ENCODE results near the gene ATL1. TPM values are rescaled to one million over a fixed set of nuclear protein-coding genes. Genes with fewer than 3 reads are reported as not detected.

The ATL1 gene
- total RNA-seq, 1 experiment from 2014 or later, result 1.5 TPM

DNA sequence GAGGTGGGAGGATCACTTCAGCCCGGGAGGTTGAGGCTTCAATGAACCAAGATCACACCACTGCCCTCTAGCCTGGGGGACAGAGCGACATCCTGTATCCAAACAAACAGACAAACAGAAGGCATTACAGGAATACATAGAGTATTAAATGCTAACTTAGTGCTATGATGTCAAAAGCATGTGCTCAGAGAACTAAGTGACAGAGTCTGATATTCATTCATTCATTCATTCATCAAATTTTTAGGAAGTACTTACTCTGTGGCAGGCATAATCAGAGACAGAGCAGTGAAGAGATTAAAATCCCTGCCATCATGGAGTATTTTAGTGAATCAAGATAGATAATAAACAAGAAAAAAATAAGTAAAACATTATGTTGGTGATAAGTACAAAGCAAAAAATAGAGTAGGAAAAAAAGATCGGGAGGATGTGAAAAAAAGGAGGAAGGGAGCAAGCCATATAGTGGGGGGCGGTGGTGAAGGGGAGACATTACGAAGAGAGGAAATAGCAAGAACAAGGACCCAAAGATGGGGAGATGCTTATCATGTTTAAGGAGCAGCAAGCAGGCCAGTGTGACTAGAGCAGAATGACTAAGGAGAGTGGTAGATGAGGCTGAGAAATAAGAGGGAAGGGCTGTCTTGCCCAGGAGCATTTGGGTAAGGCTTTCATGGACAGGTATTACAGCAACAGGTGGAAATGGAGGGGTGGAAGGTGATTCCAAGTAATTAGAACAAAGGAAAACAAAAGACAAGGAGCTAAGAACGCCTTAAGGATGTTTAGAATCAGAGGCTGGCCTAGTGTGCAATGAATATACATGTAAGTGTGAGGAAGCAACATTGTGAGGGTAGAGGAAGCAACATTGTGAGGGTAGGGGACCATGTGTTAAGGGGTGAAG, 30.4 kb upstream of the ATL1 start:
- H3K27ac ChIP-seq (ENCODE audit: low read length), result no peak overlapping the region
- no peak for ATAC-seq
- peak overlapping the region in 1 of 2 experiments; percentile 23; a peak in 3 of 4 replicates for H3K4me3 ChIP-seq (ENCODE audit: low read depth in 2 of 2, low read length in 2 of 2)
- BruUV-seq (replicated peaks), result no TSS peak
- H3K27me3 ChIP-seq (ENCODE audit: control insufficient read depth, insufficient read depth, low read length), result no peaks in the 10 kb centered on the region
- H3K36me3 ChIP-seq (ENCODE audit: control insufficient read depth, insufficient read depth, low read length), result no peaks in the 10 kb centered on the region; the same call in 1 of the 2 replicates
- POLR2A ChIA-PET, result no interaction called here
- intact Hi-C loops (cut with micrococcal nuclease; ENCODE audit: unreplicated experiment) (loop anchor here (5.0 kb wide), 1 partner anchor 132 kb away; the partner anchor contains the start of gene CDKL1), in situ Hi-C loops (cut with HindIII; ENCODE audit: low pct_unique_long_range_greater_than_20kb, low sequenced_read_pairs) (no loop called here)
- TF ChIP-seq CTCF (IDR thresholded peaks at IDR 0.05) (no peak), TCF7L2 (IDR thresholded peaks at IDR 0.05; ENCODE audit: low read depth, low read length) (no peak), POLR2AphosphoS5 (IDR thresholded peaks at IDR 0.05; ENCODE audit: low read depth, low read length) (no peak)
- TF ChIP-seq, protein P1, sequence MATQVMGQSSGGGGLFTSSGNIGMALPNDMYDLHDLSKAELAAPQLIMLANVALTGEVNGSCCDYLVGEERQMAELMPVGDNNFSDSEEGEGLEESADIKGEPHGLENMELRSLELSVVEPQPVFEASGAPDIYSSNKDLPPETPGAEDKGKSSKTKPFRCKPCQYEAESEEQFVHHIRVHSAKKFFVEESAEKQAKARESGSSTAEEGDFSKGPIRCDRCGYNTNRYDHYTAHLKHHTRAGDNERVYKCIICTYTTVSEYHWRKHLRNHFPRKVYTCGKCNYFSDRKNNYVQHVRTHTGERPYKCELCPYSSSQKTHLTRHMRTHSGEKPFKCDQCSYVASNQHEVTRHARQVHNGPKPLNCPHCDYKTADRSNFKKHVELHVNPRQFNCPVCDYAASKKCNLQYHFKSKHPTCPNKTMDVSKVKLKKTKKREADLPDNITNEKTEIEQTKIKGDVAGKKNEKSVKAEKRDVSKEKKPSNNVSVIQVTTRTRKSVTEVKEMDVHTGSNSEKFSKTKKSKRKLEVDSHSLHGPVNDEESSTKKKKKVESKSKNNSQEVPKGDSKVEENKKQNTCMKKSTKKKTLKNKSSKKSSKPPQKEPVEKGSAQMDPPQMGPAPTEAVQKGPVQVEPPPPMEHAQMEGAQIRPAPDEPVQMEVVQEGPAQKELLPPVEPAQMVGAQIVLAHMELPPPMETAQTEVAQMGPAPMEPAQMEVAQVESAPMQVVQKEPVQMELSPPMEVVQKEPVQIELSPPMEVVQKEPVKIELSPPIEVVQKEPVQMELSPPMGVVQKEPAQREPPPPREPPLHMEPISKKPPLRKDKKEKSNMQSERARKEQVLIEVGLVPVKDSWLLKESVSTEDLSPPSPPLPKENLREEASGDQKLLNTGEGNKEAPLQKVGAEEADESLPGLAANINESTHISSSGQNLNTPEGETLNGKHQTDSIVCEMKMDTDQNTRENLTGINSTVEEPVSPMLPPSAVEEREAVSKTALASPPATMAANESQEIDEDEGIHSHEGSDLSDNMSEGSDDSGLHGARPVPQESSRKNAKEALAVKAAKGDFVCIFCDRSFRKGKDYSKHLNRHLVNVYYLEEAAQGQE (IDR thresholded peaks at IDR 0.05; ENCODE audit: insufficient read depth in 1 of 2, low read depth in 2 of 2, low read length in 1 of 2), result no peak
- H3K9me3 ChIP-seq (ENCODE audit: control insufficient read depth, insufficient read depth, low read depth, low read length), result no peaks in the 10 kb centered on the region
- DNase-seq (ENCODE audit: low read depth, low spot score), result no peak
- peaks cover 8% of the 10 kb centered on the region; the same call in 1 of the 2 replicates for H3K4me1 ChIP-seq (ENCODE audit: control insufficient read depth, insufficient read depth, low read length)
- CTCF ChIA-PET, result no interaction called here

GRCh38 chr14:50530358-50530757, 29.6 kb upstream of the ATL1 start:
- H3K4me3 ChIP-seq (ENCODE audit: low read depth in 2 of 2, low read length in 2 of 2), result peak overlapping the region; percentile 68 to 75
- H3K27ac ChIP-seq (ENCODE audit: low read length), result no peak overlapping the region
- TF ChIP-seq, protein P1 (IDR thresholded peaks at IDR 0.05; ENCODE audit: insufficient read depth in 1 of 2, low read depth in 2 of 2, low read length in 1 of 2), result no peak
- TF ChIP-seq CTCF (IDR thresholded peaks at IDR 0.05) (no peak), POLR2AphosphoS5 (IDR thresholded peaks at IDR 0.05; ENCODE audit: low read depth, low read length) (no peak), TCF7L2 (IDR thresholded peaks at IDR 0.05; ENCODE audit: low read depth, low read length) (no peak), SIN3A (IDR thresholded peaks at IDR 0.05; ENCODE audit: borderline replicate concordance, insufficient read depth, low read depth, low read length) (no peak)
- H3K9me3 ChIP-seq (ENCODE audit: control insufficient read depth, insufficient read depth, low read depth, low read length), result no peaks in the 10 kb centered on the region
- no peak for DNase-seq (ENCODE audit: low read depth, low spot score)
- no TSS peak for BruUV-seq (replicated peaks)
- in situ Hi-C loops (cut with HindIII; ENCODE audit: low pct_unique_long_range_greater_than_20kb, low sequenced_read_pairs), result no loop called here
- H3K27me3 ChIP-seq (ENCODE audit: control insufficient read depth, insufficient read depth, low read length), result no peaks in the 10 kb centered on the region
- ATAC-seq, result no peak
- H3K36me3 ChIP-seq (ENCODE audit: control insufficient read depth, insufficient read depth, low read length), result no peaks in the 10 kb centered on the region; the same call in 1 of the 2 replicates
- ChIA-PET CTCF (no interaction called here), POLR2A (no interaction called here)
- intact Hi-C loops (cut with micrococcal nuclease; ENCODE audit: unreplicated experiment), result loop anchor here (5.0 kb wide), 1 partner anchor 133 kb away; the partner anchor contains the start of gene CDKL1
- peaks cover 8% of the 10 kb centered on the region; the same call in 1 of the 2 replicates for H3K4me1 ChIP-seq (ENCODE audit: control insufficient read depth, insufficient read depth, low read length)

Measured in Panc1 (cell line).